ENCODE measurements around the gene PVALEF. TPM values are rescaled to one million over a fixed set of nuclear protein-coding genes. Genes with fewer than 3 reads are reported as not detected.

The PVALEF gene
- total RNA-seq, 2 donors from 2014 or later = not detected

DNA sequence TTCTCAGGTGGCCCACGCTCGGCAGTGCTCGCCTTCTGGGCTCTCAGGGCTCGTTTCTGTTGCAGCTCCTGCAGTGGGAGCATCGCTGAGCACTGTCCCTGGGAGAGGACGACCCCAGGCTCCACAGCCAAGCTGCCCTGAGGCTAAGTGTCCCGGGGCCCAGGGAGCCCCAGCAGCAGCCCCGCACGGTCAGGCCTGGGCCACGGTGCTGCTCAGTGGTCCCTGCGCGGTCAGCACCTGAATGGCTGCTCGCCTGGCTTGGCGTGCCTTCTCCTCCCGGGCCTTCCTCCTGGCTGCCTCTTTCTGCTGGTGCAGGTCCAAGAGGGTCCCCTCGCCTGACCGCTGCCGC lies 34.1 kb downstream of the PVALEF start:
- no peak for DNase-seq (ENCODE audit: low spot score)
- no peaks in the 10 kb centered on the region for H3K36me3 ChIP-seq
- no peak overlapping the region for H3K27ac ChIP-seq
- 92% methylated on average over 11 of the region's 18 CpGs for WGBS
- intact Hi-C loops (cut with DNase I) = no loop called here
- H3K27me3 ChIP-seq (replicated peaks; ENCODE audit: insufficient read depth) = no peaks in the 10 kb centered on the region
- TF ChIP-seq POLR2A (IDR thresholded peaks at IDR 0.05) = no peak
- TF ChIP-seq, protein P1, sequence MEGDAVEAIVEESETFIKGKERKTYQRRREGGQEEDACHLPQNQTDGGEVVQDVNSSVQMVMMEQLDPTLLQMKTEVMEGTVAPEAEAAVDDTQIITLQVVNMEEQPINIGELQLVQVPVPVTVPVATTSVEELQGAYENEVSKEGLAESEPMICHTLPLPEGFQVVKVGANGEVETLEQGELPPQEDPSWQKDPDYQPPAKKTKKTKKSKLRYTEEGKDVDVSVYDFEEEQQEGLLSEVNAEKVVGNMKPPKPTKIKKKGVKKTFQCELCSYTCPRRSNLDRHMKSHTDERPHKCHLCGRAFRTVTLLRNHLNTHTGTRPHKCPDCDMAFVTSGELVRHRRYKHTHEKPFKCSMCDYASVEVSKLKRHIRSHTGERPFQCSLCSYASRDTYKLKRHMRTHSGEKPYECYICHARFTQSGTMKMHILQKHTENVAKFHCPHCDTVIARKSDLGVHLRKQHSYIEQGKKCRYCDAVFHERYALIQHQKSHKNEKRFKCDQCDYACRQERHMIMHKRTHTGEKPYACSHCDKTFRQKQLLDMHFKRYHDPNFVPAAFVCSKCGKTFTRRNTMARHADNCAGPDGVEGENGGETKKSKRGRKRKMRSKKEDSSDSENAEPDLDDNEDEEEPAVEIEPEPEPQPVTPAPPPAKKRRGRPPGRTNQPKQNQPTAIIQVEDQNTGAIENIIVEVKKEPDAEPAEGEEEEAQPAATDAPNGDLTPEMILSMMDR (IDR thresholded peaks at IDR 0.05) = no peak
- no peak for TF ChIP-seq POLR2AphosphoS5 (IDR thresholded peaks at IDR 0.05)
- no peaks in the 10 kb centered on the region for H3K9me3 ChIP-seq
- H3K4me3 ChIP-seq = no peak overlapping the region
- H3K4me1 ChIP-seq (replicated peaks) = no peaks in the 10 kb centered on the region

DNA sequence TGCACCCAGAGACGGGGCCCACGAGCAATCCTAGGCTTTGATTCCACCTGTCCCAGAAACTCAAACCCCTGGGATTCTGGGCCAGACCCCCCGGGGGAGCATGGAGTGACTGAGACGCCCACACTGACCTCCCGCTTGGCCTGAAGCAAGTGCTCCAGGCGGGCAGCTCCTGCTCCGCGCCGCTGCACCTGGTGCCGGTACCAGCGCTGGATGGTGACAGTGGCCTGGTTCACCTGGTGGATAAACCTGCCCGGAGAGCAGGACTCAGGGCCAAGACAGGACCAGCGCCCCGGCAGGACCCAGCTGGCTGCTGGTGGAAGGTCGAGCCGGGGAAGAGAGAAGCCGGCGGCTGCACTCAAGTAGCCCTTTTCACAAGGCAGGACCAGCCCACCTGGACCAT lies 34.9 kb downstream of the PVALEF start:
- Histone ChIP-seq H3K36me3 (no peaks in the 10 kb centered on the region), H3K27ac (no peak overlapping the region), H3K4me1 (replicated peaks) (no peaks in the 10 kb centered on the region), H3K27me3 (replicated peaks; ENCODE audit: insufficient read depth) (no peaks in the 10 kb centered on the region), H3K4me3 (no peak overlapping the region), H3K9me3 (no peaks in the 10 kb centered on the region)
- no peak for DNase-seq (ENCODE audit: low spot score)
- intact Hi-C loops (cut with DNase I) = no loop called here
- 87% methylated on average over 15 of the region's 18 CpGs for WGBS
- TF ChIP-seq, protein P1 (IDR thresholded peaks at IDR 0.05) = no peak
- no peak for TF ChIP-seq POLR2A (IDR thresholded peaks at IDR 0.05)
- TF ChIP-seq POLR2AphosphoS5 (IDR thresholded peaks at IDR 0.05) = no peak

DNA sequence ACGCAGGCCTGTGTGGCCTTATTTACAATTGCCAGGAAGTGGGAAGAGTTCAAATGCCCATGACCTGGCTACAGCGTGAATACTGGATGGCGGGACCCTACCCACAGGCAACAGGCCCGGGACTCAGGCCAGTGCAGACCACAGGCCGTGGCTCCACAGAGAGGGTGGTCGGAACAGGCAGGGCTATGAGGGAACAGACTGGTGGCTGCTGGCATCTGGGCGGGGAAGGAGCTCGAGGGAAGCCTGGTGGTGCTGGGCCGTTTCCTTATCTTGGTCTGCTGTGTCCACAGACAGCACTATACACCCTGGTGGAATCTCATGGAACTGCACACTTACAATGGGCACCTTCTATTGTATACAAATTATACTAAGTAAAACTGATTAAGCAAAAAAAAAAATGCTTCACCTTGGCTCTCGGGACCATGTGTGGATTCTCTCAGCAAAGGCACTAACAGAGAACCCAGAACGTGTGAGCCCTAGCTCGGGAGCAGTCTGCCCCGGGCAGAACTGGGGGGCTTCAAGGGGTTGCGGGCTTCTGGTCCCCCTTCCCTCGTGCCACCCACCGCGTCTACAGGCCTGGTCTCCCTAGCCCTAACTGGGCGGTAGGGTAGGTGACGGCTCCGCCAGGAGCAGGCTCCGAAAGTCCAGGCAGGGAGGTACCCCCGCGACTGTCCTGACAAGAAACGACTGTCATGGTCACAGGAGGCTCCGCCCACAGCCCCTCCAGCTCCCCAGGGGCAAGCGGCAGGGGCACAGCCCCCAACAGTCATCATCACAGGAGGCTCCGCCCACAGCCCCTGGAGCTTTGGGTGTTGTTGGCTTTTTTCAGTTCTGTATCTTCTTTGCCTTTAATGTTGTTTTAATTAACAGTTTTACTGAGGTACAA lies 35.6 kb downstream of the PVALEF start:
- TF ChIP-seq, protein P1 (IDR thresholded peaks at IDR 0.05) = peak; percentile 34 to 71 (median 60)
- TF ChIP-seq POLR2AphosphoS5 (IDR thresholded peaks at IDR 0.05) = no peak
- no peaks in the 10 kb centered on the region for H3K36me3 ChIP-seq
- intact Hi-C loops (cut with DNase I) = no loop called here

DNA sequence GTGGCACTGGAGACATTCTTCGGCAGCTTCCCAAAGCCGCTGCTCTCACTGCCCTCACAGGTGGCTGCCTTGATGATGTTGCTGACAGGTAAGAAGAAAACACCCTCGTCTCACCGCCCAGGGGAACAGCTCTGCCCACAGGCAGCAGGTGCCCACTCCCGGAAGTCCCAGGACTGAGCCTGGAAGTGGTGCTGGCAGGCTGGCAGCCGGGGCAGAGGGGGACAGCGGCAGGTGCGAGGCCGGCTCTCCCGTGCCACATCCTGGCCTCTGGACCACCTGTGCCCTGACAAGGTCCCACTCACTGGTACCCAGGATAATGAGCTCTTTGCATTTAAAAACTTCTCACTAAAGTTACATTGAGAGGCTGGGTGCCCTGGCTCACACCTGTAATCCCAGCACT lies 37.0 kb downstream of the PVALEF start:
- intact Hi-C loops (cut with DNase I) = no loop called here
- H3K9me3 ChIP-seq = no peaks in the 10 kb centered on the region
- no peaks in the 10 kb centered on the region for H3K4me1 ChIP-seq (replicated peaks)
- no peaks in the 10 kb centered on the region for H3K27me3 ChIP-seq (replicated peaks; ENCODE audit: insufficient read depth)
- DNase-seq (ENCODE audit: low spot score) = no peak
- H3K4me3 ChIP-seq = no peak overlapping the region
- H3K36me3 ChIP-seq = no peaks in the 10 kb centered on the region
- no peak overlapping the region for H3K27ac ChIP-seq
- 72% methylated on average over 10 of the region's 10 CpGs for WGBS
- TF ChIP-seq, protein P1 (IDR thresholded peaks at IDR 0.05) = no peak
- TF ChIP-seq POLR2A (IDR thresholded peaks at IDR 0.05) (no peak), POLR2AphosphoS5 (IDR thresholded peaks at IDR 0.05) (no peak)

More for the DNA sequence above, 35.6 kb downstream of the PVALEF start:
- Histone ChIP-seq H3K9me3 (no peaks in the 10 kb centered on the region), H3K4me1 (replicated peaks) (no peaks in the 10 kb centered on the region), H3K27me3 (replicated peaks; ENCODE audit: insufficient read depth) (no peaks in the 10 kb centered on the region), H3K4me3 (no peak overlapping the region), H3K27ac (no peak overlapping the region)
- DNase-seq (ENCODE audit: low spot score) = peak; percentile 66
- WGBS = 71% methylated on average over 26 of the region's 27 CpGs

DNA sequence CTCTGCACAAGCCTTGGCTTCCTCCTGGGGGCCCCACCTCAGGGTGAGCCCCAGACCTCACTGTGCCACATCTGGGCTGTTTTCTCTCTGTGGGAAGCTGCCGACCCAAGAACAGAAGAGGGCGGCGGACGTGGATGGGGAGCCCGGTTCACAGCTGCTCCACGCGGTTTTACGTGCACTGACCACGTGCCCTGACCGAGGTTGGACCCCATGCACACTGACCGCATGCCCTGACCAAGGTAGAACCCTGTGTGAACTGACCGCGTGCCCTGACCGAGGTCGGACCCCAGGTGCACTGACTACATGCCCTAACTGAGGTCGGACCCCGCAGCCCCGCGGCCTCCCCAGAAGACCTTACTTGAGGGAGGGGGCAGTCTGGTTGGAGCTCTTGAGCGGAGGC lies 37.8 kb downstream of the PVALEF start:
- 98% methylated on average over 20 of the region's 20 CpGs for WGBS
- no peaks in the 10 kb centered on the region for H3K27me3 ChIP-seq (replicated peaks; ENCODE audit: insufficient read depth)
- no peaks in the 10 kb centered on the region for H3K4me1 ChIP-seq (replicated peaks)
- no peak for DNase-seq (ENCODE audit: low spot score)
- H3K4me3 ChIP-seq = no peak overlapping the region
- TF ChIP-seq, protein P1 (IDR thresholded peaks at IDR 0.05) = no peak
- TF ChIP-seq POLR2A (IDR thresholded peaks at IDR 0.05) (no peak), POLR2AphosphoS5 (IDR thresholded peaks at IDR 0.05) (no peak)
- intact Hi-C loops (cut with DNase I) = no loop called here
- no peak overlapping the region for H3K27ac ChIP-seq
- no peaks in the 10 kb centered on the region for H3K9me3 ChIP-seq
- no peaks in the 10 kb centered on the region for H3K36me3 ChIP-seq

All from prostate gland (tissue), 2 donors.